Mesenchymal stem cell (in vitro differentiated cells and primary cell): Measurements from ENCODE around the gene RAB1A.

Source experiments
- DNase-seq: peaks from one replicate; pipeline ENCODE4 v3.0.0-alpha.2; 2013
- H2AFZ ChIP-seq: one replicate; pipeline ENCODE4 v1.6.1; 2013; ENCODE audit warnings: low read depth, mild to moderate bottlenecking, control low read depth, inconsistent platforms, low read length, moderate library complexity
- H2AK5ac ChIP-seq: 2 replicates; pipeline ENCODE4 v1.6.1; 2013; ENCODE audit warnings: low read length, moderate library complexity, mild to moderate bottlenecking, inconsistent platforms; ENCODE audit not compliant: severe bottlenecking
- H2BK120ac ChIP-seq: one replicate; pipeline ENCODE4 v1.6.1; 2013; ENCODE audit warnings: low read depth, mild to moderate bottlenecking, inconsistent platforms, low read length, moderate library complexity
- H2BK12ac ChIP-seq, 2 experiments: one replicate each; pipeline ENCODE4 v1.6.1; 2013; ENCODE audit warnings: inconsistent platforms in 2 of 2, low read length in 2 of 2, mild to moderate bottlenecking in 2 of 2, moderate library complexity in 2 of 2, control low read depth in 1 of 2
- H2BK15ac ChIP-seq: one replicate; pipeline ENCODE4 v1.6.1; 2013; ENCODE audit warnings: mild to moderate bottlenecking, low read depth, inconsistent platforms; ENCODE audit not compliant: poor library complexity, severe bottlenecking
- H2BK5ac ChIP-seq: 2 replicates; pipeline ENCODE4 v1.6.1; 2013; ENCODE audit warnings: low read depth, mild to moderate bottlenecking, low read length, control low read depth, inconsistent platforms; ENCODE audit not compliant: poor library complexity, severe bottlenecking
- H3K14ac ChIP-seq, 2 experiments: one replicate each; pipeline ENCODE4 v1.6.1; 2013; ENCODE audit warnings: inconsistent platforms in 2 of 2, low read length in 2 of 2, control low read depth in 1 of 2, mild to moderate bottlenecking in 1 of 2, moderate library complexity in 1 of 2
- H3K18ac ChIP-seq, 2 experiments: one replicate each; pipeline ENCODE4 v1.6.1; 2013; ENCODE audit warnings: inconsistent platforms in 2 of 2, low read length in 2 of 2, control low read depth in 1 of 2, low read depth in 1 of 2, mild to moderate bottlenecking in 1 of 2
- H3K23ac ChIP-seq, 2 experiments: one replicate each; pipeline ENCODE4 v1.6.1; 2013; ENCODE audit warnings: inconsistent platforms in 2 of 2, low read length in 2 of 2, mild to moderate bottlenecking in 2 of 2, moderate library complexity in 2 of 2, control low read depth in 1 of 2
- H3K27ac ChIP-seq: 2 replicates; pipeline ENCODE4 v1.5.1; 2013; ENCODE audit warnings: mild to moderate bottlenecking, moderate library complexity, low read length, control low read depth, inconsistent platforms; ENCODE audit not compliant: poor library complexity, severe bottlenecking
- H3K27me3 ChIP-seq, 2 experiments: 2 replicates each; pipeline versions ENCODE4 v1.6.1 to v1.7.0; 2013; ENCODE audit warnings: low read length in 2 of 2, mild to moderate bottlenecking in 2 of 2, moderate library complexity in 2 of 2, control low read depth in 1 of 2, inconsistent platforms in 1 of 2; ENCODE audit not compliant: control insufficient read depth in 1 of 2, insufficient read depth in 1 of 2
- H3K36me3 ChIP-seq, 2 experiments: 2 replicates each; pipeline versions ENCODE4 v1.6.1 to v1.7.0; 2013; ENCODE audit warnings: low read length in 2 of 2, control low read depth in 1 of 2, inconsistent platforms in 1 of 2, low read depth in 1 of 2, mild to moderate bottlenecking in 1 of 2; ENCODE audit not compliant: insufficient read depth in 2 of 2, control insufficient read depth in 1 of 2
- H3K4ac ChIP-seq, 2 experiments: one replicate each; pipeline ENCODE4 v1.6.1; 2013; ENCODE audit warnings: inconsistent platforms in 2 of 2, low read length in 2 of 2, mild to moderate bottlenecking in 2 of 2, moderate library complexity in 2 of 2, control low read depth in 1 of 2, low read depth in 1 of 2
- H3K4me1 ChIP-seq: 2 replicates; pipeline ENCODE4 v1.6.1; 2013; ENCODE audit warnings: low read depth, low read length, control low read depth; ENCODE audit not compliant: control insufficient read depth, insufficient read depth
- H3K4me2 ChIP-seq: 2 replicates; pipeline ENCODE4 v1.6.1; 2013; ENCODE audit warnings: low read length, mild to moderate bottlenecking, inconsistent platforms; ENCODE audit not compliant: poor library complexity, severe bottlenecking
- H3K4me3 ChIP-seq, 2 experiments: 2 replicates each; pipeline versions ENCODE4 v1.5.1 to v1.7.0; 2013; ENCODE audit warnings: low read length in 2 of 2, mild to moderate bottlenecking in 2 of 2, control low read depth in 1 of 2, low read depth in 1 of 2; ENCODE audit not compliant: insufficient read depth in 1 of 2
- H3K79me1 ChIP-seq: replicated peaks from 2 replicates; pipeline ENCODE4 v1.6.1; 2013; ENCODE audit warnings: mild to moderate bottlenecking, control low read depth, low read length, inconsistent platforms; ENCODE audit not compliant: poor library complexity, severe bottlenecking
- H3K9ac ChIP-seq: 2 replicates; pipeline ENCODE4 v1.7.0; 2013; ENCODE audit warnings: mild to moderate bottlenecking, low read length, moderate library complexity
- H3K9me3 ChIP-seq: 2 replicates; pipeline ENCODE4 v1.7.0; 2013; ENCODE audit warnings: mild to moderate bottlenecking, low read length; ENCODE audit not compliant: control insufficient read depth
- H4K8ac ChIP-seq: one replicate; pipeline ENCODE4 v1.6.1; 2013; ENCODE audit warnings: inconsistent platforms, mild to moderate bottlenecking, low read length, moderate library complexity
- H4K91ac ChIP-seq: one replicate; pipeline ENCODE4 v1.6.1; 2013; ENCODE audit warnings: mild to moderate bottlenecking, low read length, inconsistent platforms
- WGBS: methylation state at CpG from one replicate; pipeline ENCODE4 v1.1.7; 2013; ENCODE audit warnings: mixed read lengths; 5-methylcytosine and 5-hydroxymethylcytosine counted together

Gene RAB1A

DNA sequence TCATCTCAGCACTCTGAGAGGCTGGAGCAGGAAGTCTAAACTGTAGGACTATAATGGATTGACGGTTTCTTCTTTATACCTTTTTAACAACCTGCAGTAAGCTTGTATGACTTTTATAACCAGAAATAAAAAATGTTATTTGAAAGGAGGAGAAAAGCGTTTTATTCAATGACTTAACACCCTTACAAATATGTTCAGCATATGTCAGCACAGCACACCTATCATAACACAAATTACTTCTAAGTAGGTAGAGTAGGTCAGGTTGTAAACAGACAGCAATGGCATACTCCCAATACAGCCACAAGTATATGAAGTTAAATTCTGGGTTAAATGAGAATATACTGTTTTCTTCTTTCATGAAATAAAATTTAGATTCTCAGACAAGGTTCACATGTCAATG lies 16.1 kb downstream of the RAB1A start:
- Histone ChIP-seq H3K4me1 (no peaks in the 10 kb centered on the region), H3K9me3 (no peaks in the 10 kb centered on the region), H2BK120ac (no peak overlapping the region), H3K9ac (no peak overlapping the region), H3K4me3 (no peak overlapping the region), H4K91ac (no peak overlapping the region), H4K8ac (no peak overlapping the region), H3K14ac (no peak overlapping the region), H2AK5ac (no peak overlapping the region), H3K27ac (no peak overlapping the region), H3K23ac (no peak overlapping the region), H3K27me3 (no peaks in the 10 kb centered on the region), H3K36me3 (peaks cover 0 to 15% of the 10 kb centered on the region in 2 experiments), H3K4ac (no peak overlapping the region), H3K18ac (no peak overlapping the region), H2BK12ac (no peak overlapping the region), H2BK15ac (no peak overlapping the region), H3K4me2 (no peak overlapping the region), H2BK5ac (no peak overlapping the region), H2AFZ (no peak overlapping the region), H3K79me1 (no peaks in the 10 kb centered on the region)
- no peak for DNase-seq
- WGBS: no CpG with 5 or more reads among the region's 2 CpGs

DNA sequence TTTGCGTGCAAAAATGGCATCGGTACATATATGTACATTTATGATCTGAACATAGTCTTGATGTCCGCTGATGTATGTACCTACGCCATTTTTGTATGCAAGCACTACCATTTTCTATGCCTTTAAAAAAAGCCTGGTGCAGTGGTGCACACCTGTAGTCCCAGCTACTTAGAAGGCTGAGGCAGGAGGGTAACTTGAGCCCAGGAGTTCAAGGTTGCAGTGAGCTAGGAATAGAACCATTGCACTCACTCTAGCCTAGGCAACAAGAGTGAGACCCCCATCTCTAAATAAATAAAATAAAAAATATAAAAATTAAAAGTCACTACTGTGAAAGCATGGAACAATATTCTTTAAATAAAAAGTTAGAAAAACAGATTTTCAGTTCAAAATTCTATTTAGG lies 16.7 kb downstream of the RAB1A start:
- Histone ChIP-seq H3K79me1 (no peaks in the 10 kb centered on the region), H2BK15ac (no peak overlapping the region), H2BK5ac (no peak overlapping the region), H3K14ac (no peak overlapping the region), H3K4me2 (no peak overlapping the region), H3K4ac (no peak overlapping the region), H3K9ac (no peak overlapping the region), H3K18ac (no peak overlapping the region), H2BK120ac (no peak overlapping the region), H3K27ac (no peak overlapping the region), H3K9me3 (no peaks in the 10 kb centered on the region), H3K36me3 (peaks cover 0 to 18% of the 10 kb centered on the region in 2 experiments), H3K4me3 (no peak overlapping the region), H2BK12ac (no peak overlapping the region), H3K27me3 (no peaks in the 10 kb centered on the region), H4K91ac (no peak overlapping the region), H2AFZ (no peak overlapping the region), H4K8ac (no peak overlapping the region), H3K4me1 (no peaks in the 10 kb centered on the region), H3K23ac (no peak overlapping the region), H2AK5ac (no peak overlapping the region)
- DNase-seq: no peak
- 100% methylated on average over 4 of the region's 4 CpGs for WGBS

DNA sequence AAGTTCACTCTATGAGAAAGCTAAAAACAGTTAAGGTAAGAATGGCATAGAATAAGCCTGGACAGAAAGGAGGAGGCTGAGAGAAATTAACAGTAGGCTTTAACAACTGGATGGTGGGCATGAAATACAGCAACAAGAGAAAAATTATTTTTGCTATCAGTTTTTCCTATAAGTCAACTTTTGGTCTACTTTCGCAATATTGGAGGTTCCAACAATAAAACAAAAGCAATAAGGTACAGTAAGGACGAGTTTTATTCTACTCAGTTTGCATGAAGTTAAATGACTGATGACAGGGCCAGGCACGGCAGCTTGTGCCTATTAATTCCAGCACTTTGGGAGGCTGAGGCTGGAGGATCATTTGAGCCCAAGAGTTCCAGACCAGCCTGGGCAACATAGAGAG lies 17.3 kb downstream of the RAB1A start:
- Histone ChIP-seq H3K9ac (no peak overlapping the region), H3K18ac (no peak overlapping the region), H3K4me3 (no peak overlapping the region), H3K9me3 (no peaks in the 10 kb centered on the region), H3K14ac (no peak overlapping the region), H4K91ac (no peak overlapping the region), H3K23ac (no peak overlapping the region), H3K4me1 (no peaks in the 10 kb centered on the region), H4K8ac (no peak overlapping the region), H2BK15ac (no peak overlapping the region), H2AFZ (no peak overlapping the region), H2AK5ac (no peak overlapping the region), H3K4ac (no peak overlapping the region), H3K4me2 (no peak overlapping the region), H3K27me3 (no peaks in the 10 kb centered on the region), H3K27ac (no peak overlapping the region), H3K36me3 (peaks cover 0 to 22% of the 10 kb centered on the region in 2 experiments), H2BK12ac (no peak overlapping the region), H3K79me1 (no peaks in the 10 kb centered on the region), H2BK5ac (no peak overlapping the region), H2BK120ac (no peak overlapping the region)
- 92% methylated on average over 3 of the region's 3 CpGs for WGBS
- no peak for DNase-seq

DNA sequence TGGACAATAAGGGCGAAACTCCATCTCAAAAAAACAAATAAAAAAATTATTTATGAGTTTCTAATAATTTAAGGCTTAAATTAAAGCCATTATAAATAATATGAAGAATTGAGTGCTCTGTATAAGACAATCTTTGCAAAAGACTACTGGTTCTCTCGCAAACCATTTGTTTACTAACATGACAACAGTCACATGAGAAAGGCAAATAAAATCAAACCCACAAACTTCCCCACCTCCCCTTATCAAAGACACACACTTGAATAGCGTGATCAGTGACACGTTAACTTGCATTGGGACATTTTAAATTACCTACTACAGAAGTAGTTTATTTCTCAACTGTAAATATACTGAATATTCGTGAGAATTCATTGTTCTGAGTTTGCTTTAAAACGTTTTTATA lies 21.1 kb downstream of the RAB1A start:
- H3K4me3 ChIP-seq: no peak overlapping the region
- 100% methylated on average over 1 of the region's 6 CpGs for WGBS
- H4K91ac ChIP-seq: no peak overlapping the region
- no peak overlapping the region for H3K18ac ChIP-seq
- H3K14ac ChIP-seq: no peak overlapping the region
- H3K27me3 ChIP-seq: no peaks in the 10 kb centered on the region
- H3K4me2 ChIP-seq: no peak overlapping the region
- no peak overlapping the region for H2BK120ac ChIP-seq
- no peak overlapping the region for H2AK5ac ChIP-seq
- H3K9me3 ChIP-seq: no peaks in the 10 kb centered on the region
- H3K27ac ChIP-seq: no peak overlapping the region
- H2BK12ac ChIP-seq: no peak overlapping the region
- H3K4me1 ChIP-seq: peaks cover 1% of the 10 kb centered on the region
- no peak overlapping the region for H2BK15ac ChIP-seq
- no peak overlapping the region for H3K23ac ChIP-seq
- no peaks in the 10 kb centered on the region for H3K79me1 ChIP-seq
- no peak overlapping the region for H4K8ac ChIP-seq
- no peak for DNase-seq
- no peak overlapping the region for H3K9ac ChIP-seq
- H3K36me3 ChIP-seq: peaks cover 2 to 34% of the 10 kb centered on the region in 2 experiments
- no peak overlapping the region for H2BK5ac ChIP-seq
- H3K4ac ChIP-seq: no peak overlapping the region
- H2AFZ ChIP-seq: no peak overlapping the region
